Retinal pigment epithelial cell (primary cell): ENCODE data around the gene JMJD4.
"Not testable (repeated sequence)": the region's sequence is repeated elsewhere in the genome, so short reads cannot be mapped to it uniquely, and the experiment has no call there.

Experiments used
- DNase-seq: peaks from one replicate; pipeline ENCODE4 v3.0.0-alpha.2; 2010; ENCODE audit warnings: low read depth
- H3K4me3 ChIP-seq: 2 replicates; pipeline ENCODE4 v1.5.1; 2011; ENCODE audit warnings: mild to moderate bottlenecking, low read length, control low read depth, moderate library complexity
- TF ChIP-seq, protein P1 (sequence below): conservative IDR thresholded peaks from 2 replicates; pipeline ENCODE4 v1.5.1; 2011; ENCODE audit warnings: low read depth, low read length, control low read depth, inconsistent platforms

The JMJD4 gene

DNA sequence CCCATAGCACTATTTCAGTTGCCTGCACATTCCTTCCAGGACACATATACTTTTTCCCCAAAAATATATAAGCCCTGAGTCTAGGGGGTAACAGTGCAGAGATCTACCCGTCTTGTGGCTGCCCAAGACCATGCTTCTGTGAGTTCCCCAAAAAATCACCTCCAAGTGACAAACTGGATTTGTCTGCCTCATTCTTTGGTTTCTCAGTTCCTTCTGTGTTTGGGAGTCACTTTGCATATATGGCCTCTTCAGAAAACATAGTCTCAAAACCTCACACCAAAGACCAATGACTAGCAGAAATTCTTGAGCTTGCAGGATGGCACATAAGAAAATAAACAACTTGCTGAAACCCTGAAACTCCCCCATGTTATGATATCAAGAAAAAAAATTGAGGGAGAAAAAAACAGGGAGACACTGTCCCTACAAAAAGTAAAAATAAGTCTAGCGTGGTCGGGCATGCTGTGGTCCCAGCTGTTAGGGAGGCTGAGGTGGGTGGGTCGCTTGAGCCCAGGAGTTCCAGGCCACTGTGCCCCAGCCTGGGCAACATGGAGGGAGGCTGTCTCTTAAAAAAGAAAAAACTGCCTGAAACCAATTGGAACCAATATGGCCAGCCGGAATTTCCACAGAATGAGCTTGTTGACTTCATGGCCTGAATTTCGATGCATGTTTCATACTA is 8.0 kb downstream of the JMJD4 start:
- no peak for DNase-seq
- TF ChIP-seq, protein P1, sequence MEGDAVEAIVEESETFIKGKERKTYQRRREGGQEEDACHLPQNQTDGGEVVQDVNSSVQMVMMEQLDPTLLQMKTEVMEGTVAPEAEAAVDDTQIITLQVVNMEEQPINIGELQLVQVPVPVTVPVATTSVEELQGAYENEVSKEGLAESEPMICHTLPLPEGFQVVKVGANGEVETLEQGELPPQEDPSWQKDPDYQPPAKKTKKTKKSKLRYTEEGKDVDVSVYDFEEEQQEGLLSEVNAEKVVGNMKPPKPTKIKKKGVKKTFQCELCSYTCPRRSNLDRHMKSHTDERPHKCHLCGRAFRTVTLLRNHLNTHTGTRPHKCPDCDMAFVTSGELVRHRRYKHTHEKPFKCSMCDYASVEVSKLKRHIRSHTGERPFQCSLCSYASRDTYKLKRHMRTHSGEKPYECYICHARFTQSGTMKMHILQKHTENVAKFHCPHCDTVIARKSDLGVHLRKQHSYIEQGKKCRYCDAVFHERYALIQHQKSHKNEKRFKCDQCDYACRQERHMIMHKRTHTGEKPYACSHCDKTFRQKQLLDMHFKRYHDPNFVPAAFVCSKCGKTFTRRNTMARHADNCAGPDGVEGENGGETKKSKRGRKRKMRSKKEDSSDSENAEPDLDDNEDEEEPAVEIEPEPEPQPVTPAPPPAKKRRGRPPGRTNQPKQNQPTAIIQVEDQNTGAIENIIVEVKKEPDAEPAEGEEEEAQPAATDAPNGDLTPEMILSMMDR = no peak
- H3K4me3 ChIP-seq = no peak overlapping the region

GRCh38 chr1:227726318-227726717 is 8.8 kb downstream of the JMJD4 start:
- no peak overlapping the region for H3K4me3 ChIP-seq
- TF ChIP-seq, protein P1 = no peak
- DNase-seq = no peak

GRCh38 chr1:227725046-227725445 is 10.1 kb downstream of the JMJD4 start:
- no peak for DNase-seq
- no peak overlapping the region for H3K4me3 ChIP-seq
- TF ChIP-seq, protein P1 = no peak

GRCh38 chr1:227723474-227723873 is 11.6 kb downstream of the JMJD4 start:
- TF ChIP-seq, protein P1 = no peak
- DNase-seq = no peak
- H3K4me3 ChIP-seq = no peak overlapping the region

GRCh38 chr1:227718932-227719331 is 16.2 kb downstream of the JMJD4 start:
- H3K4me3 ChIP-seq = no peak overlapping the region
- TF ChIP-seq, protein P1 = no peak
- no peak for DNase-seq

- no peak overlapping the region for H3K4me3 ChIP-seq
- DNase-seq = no peak
- TF ChIP-seq, protein P1 = no peak
Observed at GRCh38 chr1:227712648-227713047, 22.5 kb downstream of the JMJD4 start.

GRCh38 chr1:227710474-227710873 is 24.6 kb downstream of the JMJD4 start:
- DNase-seq, H3K4me3 ChIP-seq: not testable (repeated sequence)
